Mesodermal cell (in vitro differentiated cells): ENCODE results near the gene PPP6R2.

ENCODE experiments used
- H3K27ac ChIP-seq: 2 replicates; pipeline ENCODE4 v1.7.0; 2013; ENCODE audit warnings: mild to moderate bottlenecking, low read depth, low read length, moderate library complexity; ENCODE audit not compliant: severe bottlenecking
- H3K36me3 ChIP-seq: 2 replicates; pipeline ENCODE4 v1.7.1; 2013; ENCODE audit warnings: mild to moderate bottlenecking, low read length, moderate library complexity; ENCODE audit not compliant: control insufficient read depth, insufficient read depth
- H3K4me1 ChIP-seq: one replicate; pipeline ENCODE4 v1.7.1; 2013; ENCODE audit warnings: mild to moderate bottlenecking, low read length; ENCODE audit not compliant: insufficient read depth, control insufficient read depth, poor library complexity, severe bottlenecking
- H3K4me3 ChIP-seq: 2 replicates; pipeline ENCODE4 v1.7.0; 2013; ENCODE audit warnings: low read length, control low read depth, mild to moderate bottlenecking; ENCODE audit not compliant: insufficient read depth, poor library complexity, severe bottlenecking; ENCODE audit errors: extremely low read depth
- H3K9me3 ChIP-seq: 2 replicates; pipeline ENCODE4 v1.7.1; 2013; ENCODE audit warnings: mild to moderate bottlenecking, low read length, moderate library complexity; ENCODE audit not compliant: control insufficient read depth
- WGBS, 2 experiments: methylation state at CpG; one replicate each; pipeline ENCODE4 v1.1.5; 2013; ENCODE audit warnings: missing lambda C conversion rate in 2 of 2; ENCODE audit not compliant: insufficient coverage in 2 of 2; 5-methylcytosine and 5-hydroxymethylcytosine counted together

The PPP6R2 gene

GRCh38 chr22:50456026-50456425 is 112.9 kb downstream of the PPP6R2 start:
- H3K4me1 ChIP-seq, result no peaks in the 10 kb centered on the region
- no peak overlapping the region for H3K27ac ChIP-seq
- 90 to 98% methylated on average over 5 to 6 of the region's 11 CpGs for WGBS, 2 experiments
- H3K36me3 ChIP-seq, result peaks cover 69% of the 10 kb centered on the region
- H3K4me3 ChIP-seq, result no peak overlapping the region
- H3K9me3 ChIP-seq, result no peaks in the 10 kb centered on the region

GRCh38 chr22:50456466-50457234 is 113.5 kb downstream of the PPP6R2 start:
- H3K4me1 ChIP-seq, result no peaks in the 10 kb centered on the region
- no peak overlapping the region for H3K27ac ChIP-seq
- 93% methylated on average over 24 to 32 of the region's 34 CpGs for WGBS, 2 experiments
- H3K36me3 ChIP-seq, result peaks cover 69% of the 10 kb centered on the region
- H3K9me3 ChIP-seq, result no peaks in the 10 kb centered on the region
- no peak overlapping the region for H3K4me3 ChIP-seq

- Histone ChIP-seq H3K27ac (no peak overlapping the region), H3K4me1 (no peaks in the 10 kb centered on the region), H3K4me3 (no peak overlapping the region), H3K9me3 (no peaks in the 10 kb centered on the region), H3K36me3 (peaks cover 80% of the 10 kb centered on the region)
- WGBS, 2 experiments, result 97 to 100% methylated on average over 1 to 22 of the region's 22 CpGs
Observed at GRCh38 chr22:50459016-50459415, 115.9 kb downstream of the PPP6R2 start.

- no peaks in the 10 kb centered on the region for H3K4me1 ChIP-seq
- H3K9me3 ChIP-seq, result no peaks in the 10 kb centered on the region
- H3K4me3 ChIP-seq, result no peak overlapping the region
- peaks cover 80% of the 10 kb centered on the region for H3K36me3 ChIP-seq
- no peak overlapping the region for H3K27ac ChIP-seq
- 96% methylated on average over 30 to 41 of the region's 41 CpGs for WGBS, 2 experiments
Observed at GRCh38 chr22:50459496-50460140, 116.5 kb downstream of the PPP6R2 start.

- H3K9me3 ChIP-seq, result no peaks in the 10 kb centered on the region
- H3K36me3 ChIP-seq, result peaks cover 80% of the 10 kb centered on the region
- whole genome bisulfite sequencing, 2 experiments, result 96 to 99% methylated on average over 14 to 17 of the region's 17 CpGs
- H3K27ac ChIP-seq, result no peak overlapping the region
- no peaks in the 10 kb centered on the region for H3K4me1 ChIP-seq
- H3K4me3 ChIP-seq, result no peak overlapping the region
Observed at GRCh38 chr22:50460938-50461337, 117.8 kb downstream of the PPP6R2 start.

GRCh38 chr22:50461536-50461935 is 118.4 kb downstream of the PPP6R2 start:
- WGBS, 2 experiments, result 96 to 98% methylated on average over 23 to 26 of the region's 26 CpGs
- H3K36me3 ChIP-seq, result peaks cover 84% of the 10 kb centered on the region
- no peak overlapping the region for H3K27ac ChIP-seq
- no peak overlapping the region for H3K4me3 ChIP-seq
- no peaks in the 10 kb centered on the region for H3K9me3 ChIP-seq
- H3K4me1 ChIP-seq, result no peaks in the 10 kb centered on the region

- Histone ChIP-seq H3K27ac (no peak overlapping the region), H3K36me3 (peaks cover 86% of the 10 kb centered on the region), H3K9me3 (no peaks in the 10 kb centered on the region), H3K4me3 (no peak overlapping the region), H3K4me1 (no peaks in the 10 kb centered on the region)
- WGBS, 2 experiments, result 94 to 98% methylated on average over 19 to 24 of the region's 30 CpGs
Observed at GRCh38 chr22:50461979-50462540, 118.9 kb downstream of the PPP6R2 start.

GRCh38 chr22:50463188-50463900 is 120.2 kb downstream of the PPP6R2 start:
- no peak overlapping the region for H3K4me3 ChIP-seq
- H3K4me1 ChIP-seq, result no peaks in the 10 kb centered on the region
- H3K9me3 ChIP-seq, result no peaks in the 10 kb centered on the region
- 97 to 98% methylated on average over 27 to 28 of the region's 28 CpGs for WGBS, 2 experiments
- H3K27ac ChIP-seq, result no peak overlapping the region
- H3K36me3 ChIP-seq, result peaks cover 90% of the 10 kb centered on the region

- Histone ChIP-seq H3K4me1 (peaks cover 3% of the 10 kb centered on the region), H3K36me3 (peaks cover 83% of the 10 kb centered on the region)
- WGBS, 2 experiments, result 94% methylated on average over 24 of the region's 24 CpGs
Observed at GRCh38 chr22:50464451-50464850, 121.3 kb downstream of the PPP6R2 start.

GRCh38 chr22:50465066-50465930 is 122.2 kb downstream of the PPP6R2 start:
- 96 to 97% methylated on average over 18 to 25 of the region's 30 CpGs for WGBS, 2 experiments
- no peak overlapping the region for H3K4me3 ChIP-seq
- H3K36me3 ChIP-seq, result peaks cover 77% of the 10 kb centered on the region
- no peaks in the 10 kb centered on the region for H3K9me3 ChIP-seq
- H3K27ac ChIP-seq, result no peak overlapping the region
- H3K4me1 ChIP-seq, result peaks cover 12% of the 10 kb centered on the region

More at GRCh38 chr22:50464451-50464850, 121.3 kb downstream of the PPP6R2 start:
- H3K9me3 ChIP-seq, result no peaks in the 10 kb centered on the region
- no peak overlapping the region for H3K4me3 ChIP-seq
- no peak overlapping the region for H3K27ac ChIP-seq
